Measurements from ENCODE around the gene EEPD1. TPM values are rescaled to one million over a fixed set of nuclear protein-coding genes. Genes with fewer than 3 reads are reported as not detected.

EEPD1 gene
- polyA plus RNA-seq, 1 of the 3 experiments (the other 2 are of a cell fraction): 5.0 TPM

- H3K4me3 ChIP-seq (ENCODE audit: low read depth in 2 of 2, low read length in 1 of 2): no peak overlapping the region
- H3K4me1 ChIP-seq (ENCODE audit: control insufficient read depth in 1 of 2, insufficient read depth in 2 of 2, low read depth in 1 of 2, low read length in 1 of 2): peaks cover 27 to 30% of the 10 kb centered on the region in 2 experiments
- no peaks in the 10 kb centered on the region for H4K20me1 ChIP-seq (ENCODE audit: insufficient read depth)
- no peaks in the 10 kb centered on the region for H3K36me3 ChIP-seq (replicated peaks in 1 of 2; ENCODE audit: control insufficient read depth in 1 of 2, insufficient read depth in 2 of 2, low read length in 1 of 2)
- no peak overlapping the region for H3K4me2 ChIP-seq
- H3K9me2 ChIP-seq: no peaks in the 10 kb centered on the region
- peaks cover 28% of the 10 kb centered on the region for H3F3A ChIP-seq (replicated peaks; ENCODE audit: insufficient read depth)
- no peak for DNase-seq
- no peak overlapping the region for H2AFZ ChIP-seq (ENCODE audit: low read depth)
- H3K79me2 ChIP-seq (ENCODE audit: insufficient read depth): no peaks in the 10 kb centered on the region
- no peak overlapping the region for H3K9ac ChIP-seq
- WGBS (ENCODE audit: low lambda C conversion rate): 100% methylated on average over 1 of the region's 1 CpG
- H3K27me3 ChIP-seq (ENCODE audit: insufficient read depth): no peaks in the 10 kb centered on the region
- POLR2A ChIA-PET: no interaction called here
- TF ChIP-seq REST (IDR thresholded peaks at IDR 0.05; ENCODE audit: low read depth, low read length): no peak
- CTCF ChIA-PET: interaction anchor here (0.9 to 3.7 kb wide), 3 partner anchors 15 to 173 kb away, joined by 3 to 14 read pairs (median 8); no protein-coding TSS in a partner anchor
- H3K9me3 ChIP-seq: peaks cover 4% of the 10 kb centered on the region
- H3K27ac ChIP-seq (ENCODE audit: low read depth in 2 of 2, low read length in 1 of 2): 0 out of 4 replicates have a peak overlapping the region, but pooled peaks of 1 of the 2 experiments have one; percentile 6
Observed at GRCh38 chr7:36118344-36118743, 34.7 kb upstream of the EEPD1 start.

GRCh38 chr7:36119005-36119706 is 33.9 kb upstream of the EEPD1 start:
- ChIA-PET POLR2A (no interaction called here), CTCF (interaction anchor here (0.6 to 3.7 kb wide), 2 partner anchors 12 to 173 kb away, joined by 3 to 14 read pairs; no protein-coding TSS in a partner anchor)
- Histone ChIP-seq H3K4me2 (peak overlapping the region; percentile 1; the same call in 1 of the 2 replicates), H4K20me1 (ENCODE audit: insufficient read depth) (no peaks in the 10 kb centered on the region), H3K27me3 (ENCODE audit: insufficient read depth) (no peaks in the 10 kb centered on the region), H3K79me2 (ENCODE audit: insufficient read depth) (no peaks in the 10 kb centered on the region), H3K36me3 (replicated peaks in 1 of 2; ENCODE audit: control insufficient read depth in 1 of 2, insufficient read depth in 2 of 2, low read length in 1 of 2) (no peaks in the 10 kb centered on the region), H3K9ac (no peak overlapping the region), H3K27ac (ENCODE audit: low read depth in 2 of 2, low read length in 1 of 2) (peak overlapping the region in 1 of 2 experiments; percentile 6; a peak in 1 of 4 replicates), H3K4me3 (ENCODE audit: low read depth in 2 of 2, low read length in 1 of 2) (no peak overlapping the region), H3K4me1 (ENCODE audit: control insufficient read depth in 1 of 2, insufficient read depth in 2 of 2, low read depth in 1 of 2, low read length in 1 of 2) (peaks cover 27 to 30% of the 10 kb centered on the region in 2 experiments), H2AFZ (ENCODE audit: low read depth) (no peak overlapping the region), H3F3A (replicated peaks; ENCODE audit: insufficient read depth) (peaks cover 28% of the 10 kb centered on the region), H3K9me3 (peaks cover 4% of the 10 kb centered on the region), H3K9me2 (no peaks in the 10 kb centered on the region)
- TF ChIP-seq JUND (IDR thresholded peaks at IDR 0.05) (peak; percentile 41; the same call in 1 of the 2 replicates), IRF3 (IDR thresholded peaks at IDR 0.05; ENCODE audit: low read depth, low read length) (no peak), MAX (IDR thresholded peaks at IDR 0.05; ENCODE audit: low read depth) (peak; percentile 55; the same call in 1 of the 2 replicates), EZH2phosphoT487 (IDR thresholded peaks at IDR 0.05; ENCODE audit: borderline replicate concordance, low read depth) (no peak), TEAD4 (IDR thresholded peaks at IDR 0.05; ENCODE audit: borderline replicate concordance, insufficient read depth) (no peak), RCOR1 (IDR thresholded peaks at IDR 0.05; ENCODE audit: low read length) (no peak), NRF1 (IDR thresholded peaks at IDR 0.05; ENCODE audit: low read depth, low read length) (no peak), TCF12 (IDR thresholded peaks at IDR 0.05) (peak; percentile 47), NFIC (IDR thresholded peaks at IDR 0.05; ENCODE audit: borderline replicate concordance) (peak; percentile 82), YY1 (IDR thresholded peaks at IDR 0.05; ENCODE audit: low read depth) (no peak), PBX3 (IDR thresholded peaks at IDR 0.05) (peak; percentile 39), FOSL2 (IDR thresholded peaks at IDR 0.05; ENCODE audit: borderline replicate concordance, low read depth) (peak; percentile 24; the same call in 1 of the 2 replicates), SMC3 (IDR thresholded peaks at IDR 0.05; ENCODE audit: low read depth, low read length) (no peak), RXRA (IDR thresholded peaks at IDR 0.05; ENCODE audit: borderline replicate concordance, low read depth) (no peak; the same call in 1 of the 2 replicates)
- 66% methylated on average over 6 of the region's 6 CpGs for WGBS (ENCODE audit: low lambda C conversion rate)
- DNase-seq: no peak

Data from SK-N-SH (cell line).